ENCODE data around the gene ALKBH5.

Gene ALKBH5

GRCh38 chr17:18225642-18226283 is 42.1 kb downstream of the ALKBH5 start:
- no peak for DNase-seq

DNA sequence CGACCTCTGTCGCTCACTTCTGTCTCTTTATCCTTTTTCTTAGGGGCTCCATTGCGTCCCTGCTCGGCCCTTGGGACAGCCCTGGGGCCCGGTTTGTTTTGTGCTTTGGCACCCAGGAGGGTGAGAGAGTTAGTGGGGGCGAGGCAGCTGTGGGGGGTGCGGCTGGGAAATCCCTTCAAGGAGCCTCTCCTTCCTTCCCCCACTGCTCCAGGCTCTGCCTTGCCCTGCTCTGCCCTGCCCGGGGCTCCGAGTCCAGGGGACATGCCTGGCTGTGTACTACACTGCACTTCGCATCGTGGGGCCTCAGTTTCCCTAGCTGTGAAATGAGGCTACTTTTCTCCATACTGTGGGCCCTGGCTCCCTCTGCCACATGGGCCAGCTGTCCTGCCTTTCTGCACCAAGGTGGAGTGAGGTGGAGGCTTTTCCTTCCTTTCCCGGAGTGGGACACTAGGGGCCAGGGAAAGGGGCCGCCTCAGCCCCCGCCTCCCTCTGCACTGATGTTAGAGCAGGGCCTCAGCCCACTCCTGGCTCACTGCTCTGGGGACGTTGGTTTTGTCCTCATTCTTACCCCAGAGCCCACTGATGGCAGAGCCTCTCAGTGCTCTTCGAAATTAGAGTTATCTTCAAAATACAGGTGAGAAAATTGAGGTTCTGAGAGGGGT is 42.8 kb downstream of the ALKBH5 start:
- DNase-seq: no peak

DNA sequence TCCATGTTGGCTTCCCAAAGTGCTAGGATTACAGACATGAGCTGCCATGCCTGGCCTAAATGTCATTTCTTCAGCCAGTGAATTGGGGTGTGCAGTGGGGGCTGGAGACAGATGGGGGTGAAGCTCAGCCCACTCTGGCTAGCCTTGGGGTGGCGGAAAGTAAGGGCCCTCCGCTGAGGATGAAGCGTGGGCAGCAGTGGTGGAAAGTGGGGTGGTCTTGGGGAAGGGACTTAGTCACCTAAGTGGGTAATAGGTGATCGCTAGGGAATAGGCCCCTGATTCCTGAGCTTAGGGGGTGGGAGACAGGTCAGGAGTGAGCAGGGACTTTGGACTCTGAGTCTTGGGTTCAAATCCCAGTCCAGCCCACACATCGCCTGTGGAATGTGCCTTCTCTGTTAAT is 44.0 kb downstream of the ALKBH5 start:
- DNase-seq: no peak

DNA sequence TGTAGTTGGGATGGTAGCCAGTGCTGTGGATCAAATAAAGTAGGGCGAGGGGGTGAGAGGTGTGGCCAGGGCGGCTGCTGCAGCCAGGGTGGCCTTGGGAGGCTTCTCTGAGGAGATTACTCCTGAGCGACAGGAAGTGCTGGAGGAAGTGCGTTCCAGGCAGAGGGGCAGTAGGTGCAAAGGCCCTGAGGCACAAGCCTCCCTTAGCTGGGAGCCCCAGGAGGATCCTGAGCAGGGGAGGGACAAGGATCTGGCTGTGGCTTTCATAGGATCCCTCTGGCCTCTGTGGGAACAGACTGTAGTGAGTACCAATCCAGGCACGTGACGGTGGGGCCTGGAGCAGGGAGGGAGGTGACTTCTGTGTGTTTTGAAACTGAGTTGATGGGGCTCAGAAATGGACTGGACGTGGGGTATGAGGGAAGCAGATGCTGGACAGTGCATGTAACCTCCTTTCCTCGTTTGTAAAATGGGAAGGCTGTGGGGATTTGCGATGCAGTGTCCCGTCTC is 44.6 kb downstream of the ALKBH5 start:
- DNase-seq: no peak

DNA sequence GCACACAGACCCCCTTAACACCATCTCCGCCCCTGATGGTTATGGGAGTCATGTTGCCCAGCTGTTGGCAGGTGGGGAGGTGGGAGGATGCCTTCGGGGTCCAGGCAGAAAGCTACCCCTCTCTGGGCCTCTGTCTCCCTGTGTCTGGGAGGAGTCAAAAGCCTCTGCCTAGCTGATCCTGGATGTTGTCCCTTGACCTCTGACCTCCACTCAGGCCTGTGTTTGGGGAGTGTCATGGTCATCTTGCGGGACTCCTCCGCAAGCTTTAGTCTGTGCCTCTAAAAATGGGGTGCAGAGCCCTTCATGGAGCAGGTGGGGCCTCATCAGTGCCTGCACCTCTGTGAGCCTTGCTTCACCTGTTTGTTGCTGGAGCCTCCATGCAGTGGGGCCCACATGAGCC is 45.6 kb downstream of the ALKBH5 start:
- no peak for DNase-seq

DNA sequence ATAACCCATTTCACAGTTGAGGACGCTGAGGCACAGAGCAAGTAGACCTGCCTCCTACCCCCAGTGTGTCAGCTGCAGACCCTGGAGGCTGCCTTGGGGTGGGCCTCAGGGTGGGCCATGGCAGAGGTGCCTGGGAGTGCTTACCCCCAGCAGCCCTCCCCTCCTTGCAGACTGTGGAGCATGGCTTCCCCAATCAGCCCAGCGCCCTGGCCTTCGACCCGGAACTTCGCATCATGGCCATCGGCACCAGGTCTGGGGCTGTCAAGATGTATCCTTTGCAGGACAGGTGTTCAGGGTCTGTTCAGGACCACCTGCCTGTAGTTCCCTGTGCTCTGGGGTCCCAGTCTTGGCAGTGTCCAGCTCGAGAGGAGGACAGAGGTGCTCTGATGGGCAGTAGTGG is 46.1 kb downstream of the ALKBH5 start:
- DNase-seq: no peak

DNA sequence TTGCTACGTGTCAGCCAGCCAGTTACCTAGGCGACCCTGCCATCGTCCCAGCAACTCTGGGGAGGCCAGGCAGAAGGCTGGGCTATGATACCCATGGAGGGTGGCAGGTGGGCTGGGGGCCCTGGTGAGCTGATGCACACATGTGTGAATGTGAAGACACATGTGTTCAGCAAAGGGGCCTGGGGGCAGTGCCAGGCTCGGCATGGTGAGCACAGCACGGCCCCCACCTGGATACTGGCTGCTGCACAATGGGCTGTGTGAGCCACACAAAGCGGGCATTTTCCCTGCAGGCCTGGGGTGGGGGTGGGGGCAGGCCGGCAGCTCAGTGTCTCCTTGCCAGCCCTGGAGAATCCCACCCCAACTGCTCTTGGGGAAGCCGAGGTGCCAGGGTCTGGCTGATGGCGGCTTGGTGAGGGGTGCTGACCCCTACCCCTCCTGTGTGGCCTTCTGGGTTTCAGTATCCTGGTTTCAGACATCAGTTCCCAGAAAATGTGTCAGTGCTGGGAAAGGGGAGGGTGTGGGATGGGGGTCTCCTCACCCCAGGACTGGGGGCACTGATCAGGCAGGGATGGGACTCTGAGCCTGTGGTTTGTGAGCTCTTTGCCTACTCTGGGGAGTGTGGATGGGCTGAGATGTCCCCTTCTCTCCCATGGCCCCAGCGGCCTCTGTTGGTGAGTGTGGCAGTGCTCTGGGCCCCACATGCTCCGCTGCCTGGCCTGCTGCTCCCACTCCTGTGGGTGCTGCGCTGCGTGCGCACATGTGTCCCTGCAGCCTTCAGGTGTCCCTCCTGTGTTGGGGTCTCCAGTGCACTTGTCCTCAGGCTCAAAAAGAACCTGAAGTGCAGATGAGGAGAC is 46.9 kb downstream of the ALKBH5 start:
- DNase-seq: peak; percentile 32

DNA sequence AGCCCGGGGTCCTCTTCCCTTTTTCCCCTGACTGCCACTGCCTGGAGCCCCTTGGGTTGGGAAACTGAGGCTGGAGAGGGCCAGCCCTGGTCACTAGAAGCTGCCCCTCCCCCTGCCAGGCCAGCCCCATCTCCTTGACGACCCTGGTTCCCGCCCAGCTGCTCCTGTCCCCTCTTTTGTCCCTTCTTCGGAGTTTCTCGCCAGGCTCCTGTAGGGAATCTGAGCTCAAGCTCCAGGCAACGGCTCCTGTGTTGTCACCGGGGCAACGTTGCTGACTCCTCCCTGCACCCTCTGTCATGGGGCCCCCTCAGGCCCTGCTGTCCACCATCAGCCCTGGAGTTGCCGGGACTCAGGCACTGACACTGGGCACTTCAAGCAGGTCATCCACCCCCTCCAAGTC is 47.5 kb downstream of the ALKBH5 start:
- DNase-seq: no peak

DNA sequence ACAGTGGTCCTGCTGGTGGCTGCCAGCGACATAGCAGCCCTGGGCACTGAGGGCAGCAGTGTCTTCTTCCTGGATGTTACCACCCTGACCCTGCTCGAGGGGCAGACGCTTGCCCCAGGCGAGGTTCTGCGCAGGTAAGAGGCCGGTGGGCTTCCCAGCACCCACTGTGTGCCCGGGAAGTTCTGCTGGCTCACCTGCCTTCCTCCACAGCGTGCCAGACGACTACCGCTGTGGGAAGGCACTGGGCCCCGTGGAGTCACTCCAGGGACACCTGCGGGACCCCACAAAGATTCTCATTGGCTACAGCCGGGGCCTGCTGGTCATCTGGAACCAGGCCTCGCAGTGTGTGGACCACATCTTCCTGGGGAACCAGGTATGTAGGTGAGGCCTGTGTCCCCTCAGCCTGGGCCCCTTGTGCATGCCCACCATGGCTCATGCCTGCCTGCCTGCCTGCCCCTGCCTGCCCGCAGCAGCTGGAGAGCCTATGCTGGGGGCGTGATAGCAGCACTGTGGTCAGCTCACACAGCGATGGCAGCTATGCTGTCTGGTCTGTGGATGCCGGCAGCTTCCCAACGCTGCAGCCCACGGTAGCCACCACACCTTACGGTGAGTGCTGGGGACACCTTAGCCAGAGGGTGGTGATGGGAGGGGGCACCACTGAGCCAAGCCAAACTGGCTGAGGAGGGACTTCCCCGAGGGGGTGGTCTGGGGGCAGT is 50.3 kb downstream of the ALKBH5 start:
- DNase-seq: no peak

- DNase-seq: no peak
Measured at GRCh38 chr17:18234853-18235380, 51.3 kb downstream of the ALKBH5 start.

DNA sequence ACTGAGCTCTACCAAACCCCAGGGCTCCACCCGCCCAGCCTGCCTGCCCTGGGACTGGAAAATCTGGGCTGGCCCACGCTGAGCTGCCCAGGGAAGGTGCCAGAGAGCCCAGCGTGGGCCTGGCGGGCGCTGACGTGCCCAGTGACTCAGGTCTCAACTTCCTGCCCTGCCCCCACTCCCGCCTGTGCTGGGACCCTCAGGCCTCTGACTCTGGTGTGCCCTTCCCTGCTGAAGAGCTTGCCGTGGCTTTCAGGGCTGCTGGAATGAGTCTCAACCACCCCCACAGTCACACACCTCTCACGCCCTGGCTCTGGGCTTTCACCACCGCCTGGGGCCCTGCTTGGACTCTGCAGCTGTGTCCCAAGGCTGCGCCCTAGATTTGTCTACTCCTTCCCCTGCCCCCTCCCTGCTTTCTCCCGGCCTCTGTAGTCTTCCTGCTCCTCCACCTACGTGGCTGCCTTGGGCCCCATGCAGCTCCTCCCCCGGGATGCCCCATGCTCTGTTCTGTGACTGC is 52.2 kb downstream of the ALKBH5 start:
- no peak for DNase-seq

DNA sequence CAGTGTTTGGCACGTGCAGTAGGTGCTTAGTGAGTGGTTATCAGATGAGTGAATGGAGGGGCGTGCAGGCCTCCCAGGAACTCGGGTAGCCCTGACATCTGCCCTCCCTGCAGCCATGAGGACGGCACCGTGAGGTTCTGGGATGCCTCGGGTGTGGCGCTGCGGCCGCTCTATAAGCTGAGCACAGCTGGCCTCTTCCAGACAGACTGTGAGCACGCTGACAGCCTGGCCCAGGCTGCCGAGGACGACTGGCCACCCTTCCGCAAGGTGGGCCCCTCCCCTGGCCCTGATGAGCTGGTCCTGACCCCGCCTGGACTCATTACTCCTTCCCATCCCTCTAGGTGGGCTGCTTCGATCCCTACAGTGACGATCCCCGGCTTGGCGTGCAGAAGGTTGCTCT is 52.9 kb downstream of the ALKBH5 start:
- DNase-seq: no peak

GRCh38 chr17:18237461-18237860 is 53.8 kb downstream of the ALKBH5 start:
- DNase-seq: no peak

GRCh38 chr17:18238299-18238698 is 54.7 kb downstream of the ALKBH5 start:
- no peak for DNase-seq

DNA sequence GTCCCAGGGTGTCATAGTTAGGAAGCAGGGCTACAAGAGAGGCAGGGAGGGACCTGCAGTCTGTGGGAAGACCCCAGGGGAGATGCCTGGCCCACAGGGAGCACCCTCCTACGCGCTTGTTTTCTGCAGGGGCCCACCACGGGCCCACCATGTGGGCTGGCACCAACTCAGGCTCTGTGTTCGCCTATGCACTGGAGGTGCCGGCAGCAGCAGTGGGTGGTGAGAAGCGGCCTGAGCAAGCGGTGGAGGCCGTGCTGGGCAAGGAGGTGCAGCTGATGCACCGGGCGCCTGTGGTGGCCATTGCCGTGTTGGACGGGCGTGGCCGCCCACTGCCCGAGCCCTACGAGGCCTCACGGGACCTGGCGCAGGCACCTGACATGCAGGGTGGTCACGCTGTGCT is 56.8 kb downstream of the ALKBH5 start:
- no peak for DNase-seq

GRCh38 chr17:18241229-18241871 is 57.7 kb downstream of the ALKBH5 start:
- no peak for DNase-seq

GRCh38 chr17:18245038-18245776 is 61.6 kb downstream of the ALKBH5 start:
- no peak for DNase-seq

- DNase-seq: no peak
Measured at GRCh38 chr17:18246109-18246725, 62.6 kb downstream of the ALKBH5 start.

DNA sequence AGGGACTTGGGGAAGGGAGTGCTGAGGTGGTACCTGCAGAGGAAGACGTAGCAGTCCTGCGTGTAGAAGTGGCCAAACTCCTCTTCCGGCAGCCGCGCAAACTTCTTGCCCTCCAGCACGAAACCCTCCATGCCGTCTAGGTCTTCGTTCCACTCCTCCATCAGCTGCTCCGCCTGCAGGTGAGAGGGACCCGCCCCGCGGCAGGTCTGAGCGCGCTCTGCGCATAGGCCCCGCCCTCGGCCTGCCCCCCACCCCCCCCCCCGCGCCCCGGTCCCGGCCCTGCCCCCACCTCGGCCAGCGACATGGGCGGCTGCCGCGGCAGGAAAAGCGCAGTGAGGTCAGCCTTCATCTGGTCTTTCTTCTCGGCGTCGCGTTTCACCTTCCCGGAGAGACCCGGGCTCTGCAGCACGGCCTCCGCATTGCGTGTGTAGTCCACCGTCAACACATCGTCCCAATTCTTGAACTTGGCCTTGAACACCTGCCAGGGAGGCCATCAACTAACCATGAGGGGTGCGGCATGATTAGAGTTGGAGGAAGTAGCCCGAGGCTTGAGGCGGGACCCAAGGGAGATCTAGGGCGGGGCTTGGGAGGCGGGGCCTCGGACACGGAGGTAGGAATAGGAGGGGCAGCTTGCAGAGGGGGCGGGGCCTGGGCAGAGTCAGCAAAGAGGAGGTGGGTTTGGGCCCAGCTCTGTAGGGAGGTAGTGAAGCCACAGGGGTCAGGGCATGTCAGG is 63.4 kb downstream of the ALKBH5 start:
- DNase-seq: no peak

GRCh38 chr17:18247613-18248001 is 64.0 kb downstream of the ALKBH5 start:
- no peak for DNase-seq
